GM19035 (cell line): ENCODE data around the gene CPNE6.
A peak's percentile ranks its signal among the peaks of the same experiment; 100 is the strongest.

Experiments used
- ATAC-seq: cut with Tn5 transposase; IDR thresholded peaks from one replicate; pipeline ENCODE4 v1.9.1; 2021; ENCODE audit not compliant: unreplicated experiment

CPNE6 gene

GRCh38 chr14:24068711-24069410 is 2.5 kb upstream of the CPNE6 start:
- no peak for ATAC-seq

GRCh38 chr14:24069411-24069735 is 2.0 kb upstream of the CPNE6 start:
- ATAC-seq = no peak

GRCh38 chr14:24070285-24071143 is 848 bp upstream of the CPNE6 start:
- ATAC-seq = no peak

- no peak for ATAC-seq
Measured at GRCh38 chr14:24071836-24072430, 571 bp downstream of the CPNE6 start.

- ATAC-seq = no peak
Measured at GRCh38 chr14:24072436-24072835, 1.1 kb downstream of the CPNE6 start.

GRCh38 chr14:24072881-24073877 is 1.8 kb downstream of the CPNE6 start:
- no peak for ATAC-seq

- ATAC-seq = no peak
Measured at GRCh38 chr14:24074625-24075484, 3.5 kb downstream of the CPNE6 start.

- ATAC-seq = no peak
Measured at GRCh38 chr14:24075485-24076301, 4.3 kb downstream of the CPNE6 start.

GRCh38 chr14:24076302-24076601 is 4.9 kb downstream of the CPNE6 start:
- ATAC-seq = no peak

- ATAC-seq = no peak
Measured at GRCh38 chr14:24077086-24077485, 5.7 kb downstream of the CPNE6 start.

GRCh38 chr14:24078146-24078545 is 6.8 kb downstream of the CPNE6 start:
- ATAC-seq = no peak

- no peak for ATAC-seq
Measured at GRCh38 chr14:24079491-24080141, 8.3 kb downstream of the CPNE6 start.

GRCh38 chr14:24080142-24080530 is 8.8 kb downstream of the CPNE6 start:
- ATAC-seq = no peak

- ATAC-seq = peak; percentile 87
Measured at GRCh38 chr14:24080888-24081738, 9.8 kb downstream of the CPNE6 start.

GRCh38 chr14:24081739-24082211 is 10.4 kb downstream of the CPNE6 start:
- ATAC-seq = no peak

GRCh38 chr14:24082411-24083080 is 11.2 kb downstream of the CPNE6 start:
- ATAC-seq = no peak

GRCh38 chr14:24083462-24083861 is 12.1 kb downstream of the CPNE6 start:
- no peak for ATAC-seq
